ENCODE data around the gene HEXB. TPM values are rescaled to one million over a fixed set of nuclear protein-coding genes. Genes with fewer than 3 reads are reported as not detected.
A peak's percentile ranks its signal among the peaks of the same experiment; 100 is the strongest.

HEXB gene
- total RNA-seq, 1 experiment from 2014 or later, result 84.6 TPM

DNA sequence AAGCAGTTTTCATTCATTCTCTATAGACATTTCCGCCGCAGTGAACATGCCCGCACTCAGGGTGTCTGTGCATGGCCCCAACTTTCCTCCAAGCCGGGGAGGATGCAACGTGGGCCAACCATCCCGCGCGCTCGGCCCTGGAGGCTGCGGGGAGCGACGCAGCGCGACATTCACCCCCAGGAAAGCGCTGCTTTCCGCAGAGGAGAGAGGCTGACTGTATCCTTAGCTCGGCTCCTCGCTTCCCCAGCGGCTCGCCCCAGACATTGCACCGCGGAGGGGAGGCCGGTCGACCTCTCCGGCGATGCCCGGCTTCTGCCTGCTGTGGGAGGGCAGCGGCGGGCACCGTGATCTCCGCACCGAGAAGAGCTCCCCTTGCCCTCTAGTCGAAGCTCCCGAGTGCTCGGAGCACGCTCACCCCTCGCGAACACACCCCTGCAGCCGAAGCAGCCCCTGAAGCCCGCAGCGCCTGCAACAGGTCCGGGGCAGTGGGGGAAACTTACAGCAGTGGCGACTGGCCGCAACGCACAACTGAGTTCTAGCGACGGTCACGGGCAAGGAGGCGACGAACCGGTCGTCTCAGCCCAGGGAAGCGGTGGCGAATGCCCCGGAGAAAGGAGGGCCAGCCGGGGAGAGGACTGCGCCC, 45.1 kb upstream of the HEXB start:
- TF ChIP-seq, protein P1, sequence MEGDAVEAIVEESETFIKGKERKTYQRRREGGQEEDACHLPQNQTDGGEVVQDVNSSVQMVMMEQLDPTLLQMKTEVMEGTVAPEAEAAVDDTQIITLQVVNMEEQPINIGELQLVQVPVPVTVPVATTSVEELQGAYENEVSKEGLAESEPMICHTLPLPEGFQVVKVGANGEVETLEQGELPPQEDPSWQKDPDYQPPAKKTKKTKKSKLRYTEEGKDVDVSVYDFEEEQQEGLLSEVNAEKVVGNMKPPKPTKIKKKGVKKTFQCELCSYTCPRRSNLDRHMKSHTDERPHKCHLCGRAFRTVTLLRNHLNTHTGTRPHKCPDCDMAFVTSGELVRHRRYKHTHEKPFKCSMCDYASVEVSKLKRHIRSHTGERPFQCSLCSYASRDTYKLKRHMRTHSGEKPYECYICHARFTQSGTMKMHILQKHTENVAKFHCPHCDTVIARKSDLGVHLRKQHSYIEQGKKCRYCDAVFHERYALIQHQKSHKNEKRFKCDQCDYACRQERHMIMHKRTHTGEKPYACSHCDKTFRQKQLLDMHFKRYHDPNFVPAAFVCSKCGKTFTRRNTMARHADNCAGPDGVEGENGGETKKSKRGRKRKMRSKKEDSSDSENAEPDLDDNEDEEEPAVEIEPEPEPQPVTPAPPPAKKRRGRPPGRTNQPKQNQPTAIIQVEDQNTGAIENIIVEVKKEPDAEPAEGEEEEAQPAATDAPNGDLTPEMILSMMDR (conservative IDR thresholded peaks at IDR 0.05), result no peak
- no peak for TF ChIP-seq EZH2 (IDR thresholded peaks at IDR 0.05; ENCODE audit: low read depth)
- Histone ChIP-seq H3K4me2 (peak overlapping the region; percentile 98), H2AFZ (no peak overlapping the region), H4K20me1 (ENCODE audit: insufficient read depth) (peaks cover 51% of the 10 kb centered on the region), H3K27ac (peak overlapping the region; percentile 98), H3K9me2 (ENCODE audit: insufficient read depth) (no peaks in the 10 kb centered on the region), H3K27me3 (ENCODE audit: insufficient read depth, low read depth) (no peaks in the 10 kb centered on the region), H3K9me3 (ENCODE audit: insufficient read depth, low read depth) (no peaks in the 10 kb centered on the region), H3K4me3 (peak overlapping the region; percentile 84), H3K4me1 (replicated peaks; ENCODE audit: insufficient read depth) (peaks cover 60% of the 10 kb centered on the region), H3F3A (ENCODE audit: insufficient read depth, low read depth) (peaks cover 76% of the 10 kb centered on the region), H3K79me2 (ENCODE audit: low read depth) (peaks cover 55% of the 10 kb centered on the region), H3K36me3 (ENCODE audit: low read depth) (peaks cover 41% of the 10 kb centered on the region)
- no peak for DNase-seq
- POLR2A ChIA-PET (ENCODE audit: unreplicated experiment), result interaction anchor here (0.6 to 1.3 kb wide), 7 partner anchors 8 to 1143 kb away, joined by 3 to 12 read pairs (median 5); no protein-coding TSS in a partner anchor
- TSS peak; percentile 30 for BruUV-seq (replicated peaks)
- CTCF ChIA-PET, result interaction anchor here (0.6 to 1.4 kb wide), 2 partner anchors 47 to 605 kb away, joined by 6 to 8 read pairs; no protein-coding TSS in a partner anchor
- intact Hi-C loops (cut with micrococcal nuclease; ENCODE audit: unreplicated experiment), result loop anchor here (2.0 to 5.0 kb wide), 4 partner anchors 15 to 578 kb away; no protein-coding TSS in a partner anchor

DNA sequence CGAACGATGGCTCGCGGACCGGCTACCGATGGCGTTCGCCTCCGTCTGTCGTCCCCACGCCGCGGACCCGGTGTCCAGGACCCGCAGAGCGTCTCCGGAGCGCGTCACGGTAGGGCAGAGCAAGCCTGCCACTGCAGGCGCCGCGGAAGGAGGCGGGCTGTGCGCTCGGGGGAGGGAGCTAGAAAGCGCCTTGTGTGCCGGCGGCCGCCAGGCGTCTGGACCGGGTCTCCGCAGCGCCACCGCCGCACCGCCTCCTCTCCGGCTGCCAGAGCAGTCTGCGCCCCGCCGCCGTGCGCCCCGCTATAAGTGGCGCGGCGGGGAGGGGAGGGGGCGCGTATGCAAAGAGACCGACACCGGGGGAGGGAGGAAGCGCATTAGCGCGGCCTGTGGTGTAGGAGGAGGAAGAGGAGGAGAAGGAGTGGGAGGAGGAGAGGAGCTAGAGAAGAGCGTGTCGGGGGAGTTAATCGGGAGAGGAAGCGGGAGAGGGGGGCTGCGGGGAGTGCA, 44.5 kb upstream of the HEXB start, which contains the start of gene ENC1:
TSS of gene ENC1 (minus strand) at position 279 of the 504 bp plus-strand sequence. CDS start 4,243 bp downstream, outside the sequence.
- peaks cover 49% of the 10 kb centered on the region for H3K79me2 ChIP-seq (ENCODE audit: low read depth)
- H3F3A ChIP-seq (ENCODE audit: insufficient read depth, low read depth), result peaks cover 72% of the 10 kb centered on the region
- peaks cover 47% of the 10 kb centered on the region for H4K20me1 ChIP-seq (ENCODE audit: insufficient read depth)
- peaks cover 35% of the 10 kb centered on the region for H3K36me3 ChIP-seq (ENCODE audit: low read depth)
- H3K4me2 ChIP-seq, result peak within 1 kb of the TSS; percentile 98
- peak within 1 kb of the TSS; percentile 84 for H3K4me3 ChIP-seq
- ChIA-PET CTCF (interaction anchor here (0.6 to 1.4 kb wide), 2 partner anchors 47 to 605 kb away, joined by 6 to 8 read pairs; no protein-coding TSS in a partner anchor), POLR2A (ENCODE audit: unreplicated experiment) (interaction anchor here (0.5 to 1.3 kb wide), 23 partner anchors 8 to 1144 kb away, joined by 3 to 13 read pairs (median 6); no protein-coding TSS in a partner anchor)
- intact Hi-C loops (cut with micrococcal nuclease; ENCODE audit: unreplicated experiment), result loop anchor here (2.0 to 5.0 kb wide), 2 partner anchors 16 to 578 kb away; no protein-coding TSS in a partner anchor
- H3K9me3 ChIP-seq (ENCODE audit: insufficient read depth, low read depth), result no peaks in the 10 kb centered on the region
- H3K9me2 ChIP-seq (ENCODE audit: insufficient read depth), result no peaks in the 10 kb centered on the region
- TF ChIP-seq, protein P1 (conservative IDR thresholded peaks at IDR 0.05), result no peak; the same call in 1 of the 2 replicates
- TF ChIP-seq EZH2 (IDR thresholded peaks at IDR 0.05; ENCODE audit: low read depth), result no peak
- BruUV-seq (replicated peaks), result no TSS peak
- H3K27ac ChIP-seq, result peak within 1 kb of the TSS; percentile 98
- peaks cover 54% of the 10 kb centered on the region for H3K4me1 ChIP-seq (replicated peaks; ENCODE audit: insufficient read depth)
- H3K27me3 ChIP-seq (ENCODE audit: insufficient read depth, low read depth), result no peaks in the 10 kb centered on the region
- peak; percentile 80 to 90 for DNase-seq
- H2AFZ ChIP-seq, result peak within 1 kb of the TSS; percentile 67; the same call in 1 of the 2 replicates

DNA sequence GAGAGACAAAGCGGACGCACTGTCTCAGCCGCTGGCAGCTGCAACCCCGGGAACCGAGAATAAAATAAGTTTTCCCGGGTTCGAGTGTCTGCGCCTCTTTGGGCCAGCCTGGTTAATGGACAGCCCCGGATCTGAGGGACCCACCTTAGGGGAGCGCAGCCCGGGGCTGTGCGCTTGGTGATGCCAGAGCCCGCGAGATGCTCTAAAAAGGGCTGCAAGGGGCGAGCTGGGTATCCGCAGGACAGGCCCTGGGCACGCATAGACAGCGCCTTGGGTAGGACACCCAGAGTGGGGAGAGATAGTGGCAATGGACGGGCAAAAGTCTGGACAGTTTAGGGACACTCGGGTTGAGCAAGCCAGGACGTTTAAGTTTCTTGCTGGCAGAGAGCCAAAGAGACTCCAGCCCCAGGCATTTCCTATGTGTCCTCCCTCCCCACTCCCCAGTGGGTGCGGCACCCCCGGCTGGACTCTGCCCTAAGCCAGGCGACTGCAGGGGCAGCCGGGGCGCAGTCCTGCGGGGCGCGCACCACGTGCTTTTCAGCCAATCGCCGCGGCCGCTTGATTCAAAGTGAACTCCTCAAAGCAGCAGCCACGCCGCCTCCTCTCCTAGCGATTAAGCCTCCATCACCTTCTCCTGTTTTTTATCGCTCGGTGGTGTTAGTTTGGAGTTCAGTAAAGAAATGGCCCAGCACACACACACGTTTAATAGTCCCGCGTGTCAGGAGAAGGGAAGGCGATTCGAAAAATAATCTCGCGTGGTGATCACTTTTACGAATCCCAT, 43.9 kb upstream of the HEXB start:
- Histone ChIP-seq H3K4me3 (peak overlapping the region; percentile 84), H3F3A (ENCODE audit: insufficient read depth, low read depth) (peaks cover 65% of the 10 kb centered on the region), H3K36me3 (ENCODE audit: low read depth) (peaks cover 29% of the 10 kb centered on the region), H3K4me2 (peak overlapping the region; percentile 98), H2AFZ (peak overlapping the region; percentile 67; the same call in 1 of the 2 replicates), H3K4me1 (replicated peaks; ENCODE audit: insufficient read depth) (peaks cover 48% of the 10 kb centered on the region), H4K20me1 (ENCODE audit: insufficient read depth) (peaks cover 41% of the 10 kb centered on the region), H3K9me3 (ENCODE audit: insufficient read depth, low read depth) (no peaks in the 10 kb centered on the region), H3K9me2 (ENCODE audit: insufficient read depth) (no peaks in the 10 kb centered on the region), H3K79me2 (ENCODE audit: low read depth) (peaks cover 43% of the 10 kb centered on the region), H3K27ac (peak overlapping the region; percentile 98), H3K27me3 (ENCODE audit: insufficient read depth, low read depth) (no peaks in the 10 kb centered on the region)
- peak; percentile 90 to 91 for DNase-seq
- TF ChIP-seq EZH2 (IDR thresholded peaks at IDR 0.05; ENCODE audit: low read depth), result no peak
- TF ChIP-seq, protein P1 (conservative IDR thresholded peaks at IDR 0.05), result no peak
- intact Hi-C loops (cut with micrococcal nuclease; ENCODE audit: unreplicated experiment), result loop anchor here (1.0 to 5.0 kb wide), 5 partner anchors 16 to 606 kb away; no protein-coding TSS in a partner anchor
- BruUV-seq (replicated peaks), result no TSS peak
- CTCF ChIA-PET, result interaction anchor here (1.4 kb wide), 1 partner anchor 606 kb away, joined by 6 read pairs; no protein-coding TSS in a partner anchor
- POLR2A ChIA-PET (ENCODE audit: unreplicated experiment), result interaction anchor here (0.5 to 1.3 kb wide), 21 partner anchors 9 to 743 kb away, joined by 3 to 13 read pairs (median 6); no protein-coding TSS in a partner anchor
